Measurements from ENCODE around the gene SPATA2L. TPM values are rescaled to one million over a fixed set of nuclear protein-coding genes. Genes with fewer than 3 reads are reported as not detected.
A peak's percentile ranks its signal among the peaks of the same experiment; 100 is the strongest.
"Not testable (repeated sequence)": the region's sequence is repeated elsewhere in the genome, so short reads cannot be mapped to it uniquely, and the experiment has no call there.

The SPATA2L gene
- total RNA-seq, 1 donor from 2014 or later: 7.6 TPM

GRCh38 chr16:89667633-89668032 is 33.9 kb downstream of the SPATA2L start:
- Mint-ChIP-seq H3K4me3 (no peak overlapping the region), H3K4me1 (no peaks in the 10 kb centered on the region), H3K9me3 (peaks cover 33% of the 10 kb centered on the region), H3K27ac (no peak overlapping the region), H3K27me3 (ENCODE audit: insufficient read depth, low read depth) (peaks cover 2% of the 10 kb centered on the region), H3K36me3 (peaks cover 48% of the 10 kb centered on the region)
- Histone ChIP-seq H3K9me3 (ENCODE audit: low read depth) (peaks cover 6% of the 10 kb centered on the region), H3K4me1 (no peaks in the 10 kb centered on the region), H3K79me2 (ENCODE audit: low read depth) (no peaks in the 10 kb centered on the region), H3K4me2 (no peak overlapping the region), H2AFZ (replicated peaks) (no peak overlapping the region), H3K9ac (no peak overlapping the region), H3K36me3 (no peaks in the 10 kb centered on the region), H3K27me3 (no peaks in the 10 kb centered on the region), H3K4me3 (no peak overlapping the region), H3K27ac (no peak overlapping the region), H4K20me1 (ENCODE audit: low read depth) (no peaks in the 10 kb centered on the region), H3F3A (ENCODE audit: low read depth) (no peaks in the 10 kb centered on the region)
- TF ChIP-seq EZH2phosphoT487 (IDR thresholded peaks at IDR 0.05) (no peak), EZH2 (IDR thresholded peaks at IDR 0.05) (no peak), CTCF (IDR thresholded peaks at IDR 0.05) (no peak)
- no peak for DNase-seq (ENCODE audit: low spot score)

GRCh38 chr16:89667000-89667399 is 34.5 kb downstream of the SPATA2L start:
- not testable (repeated sequence) for H3K27ac Mint-ChIP-seq; H3K9ac ChIP-seq; H3K79me2 ChIP-seq (ENCODE audit: low read depth); H3K4me2 ChIP-seq; H3K27me3 Mint-ChIP-seq (ENCODE audit: insufficient read depth, low read depth); H2AFZ ChIP-seq (replicated peaks); H4K20me1 ChIP-seq (ENCODE audit: low read depth); H3K27me3 ChIP-seq; H3K4me1 Mint-ChIP-seq; H3K4me3 ChIP-seq; H3K9me3 ChIP-seq (ENCODE audit: low read depth); H3K27ac ChIP-seq; H3K4me3 Mint-ChIP-seq; H3K4me1 ChIP-seq; H3K36me3 ChIP-seq; H3F3A ChIP-seq (ENCODE audit: low read depth)
- peaks cover 32% of the 10 kb centered on the region for H3K9me3 Mint-ChIP-seq
- DNase-seq (ENCODE audit: low spot score): peak; percentile 36
- peaks cover 45% of the 10 kb centered on the region for H3K36me3 Mint-ChIP-seq

DNA sequence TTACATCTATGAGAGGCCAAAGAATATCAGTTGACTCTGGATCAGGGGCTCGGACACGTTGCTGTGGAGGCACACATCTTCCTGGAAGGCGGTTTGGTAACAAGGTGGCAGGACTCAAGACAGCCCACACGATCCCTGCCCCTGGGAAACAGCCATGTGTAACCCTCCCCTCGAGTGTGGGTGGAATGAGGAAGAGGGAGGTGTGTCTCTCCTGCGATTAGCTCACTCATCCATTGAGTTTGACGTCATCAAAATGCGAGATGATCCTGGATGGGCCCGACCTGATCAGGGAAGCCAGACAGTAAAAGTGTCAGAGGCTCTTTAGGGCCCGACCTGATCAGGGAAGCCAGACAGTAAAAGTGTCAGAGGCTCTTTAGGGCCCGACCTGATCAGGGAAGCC is 37.3 kb downstream of the SPATA2L start:
- H4K20me1 ChIP-seq (ENCODE audit: low read depth); H3K4me1 Mint-ChIP-seq; H3F3A ChIP-seq (ENCODE audit: low read depth); H3K9me3 ChIP-seq (ENCODE audit: low read depth); H3K36me3 ChIP-seq; H3K4me1 ChIP-seq; H3K27me3 Mint-ChIP-seq (ENCODE audit: insufficient read depth, low read depth); H2AFZ ChIP-seq (replicated peaks); DNase-seq (ENCODE audit: low spot score); H3K4me3 Mint-ChIP-seq; H3K4me2 ChIP-seq; H3K9ac ChIP-seq; H3K27ac Mint-ChIP-seq; H3K4me3 ChIP-seq; H3K27ac ChIP-seq; H3K27me3 ChIP-seq: not testable (repeated sequence)
- Mint-ChIP-seq H3K9me3 (peaks cover 30% of the 10 kb centered on the region), H3K36me3 (peaks cover 63% of the 10 kb centered on the region)
- H3K79me2 ChIP-seq (ENCODE audit: low read depth): peaks cover 14% of the 10 kb centered on the region

DNA sequence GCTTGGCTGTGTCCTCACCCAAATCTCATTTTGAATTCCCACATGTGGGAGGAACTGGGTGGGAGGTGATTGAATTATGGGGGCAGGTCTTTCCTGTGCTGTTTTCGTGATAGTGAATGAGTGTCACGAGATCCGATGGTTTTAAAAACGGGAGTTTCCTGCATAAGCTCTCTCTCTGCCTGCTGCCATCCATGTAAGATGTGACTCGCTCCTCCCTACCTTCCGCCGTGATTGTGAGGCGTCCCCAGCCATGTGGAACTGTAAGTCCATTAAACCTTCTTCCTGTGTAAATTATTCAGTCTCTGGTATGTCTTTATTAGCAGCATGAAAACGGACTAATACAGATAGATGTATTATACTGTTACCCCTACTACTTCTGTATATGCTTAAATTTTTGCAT is 40.3 kb downstream of the SPATA2L start:
- peaks cover 1% of the 10 kb centered on the region for H3K9me3 ChIP-seq (ENCODE audit: low read depth)
- H3K27ac ChIP-seq: no peak overlapping the region
- no peak overlapping the region for H3K27ac Mint-ChIP-seq
- H3K36me3 Mint-ChIP-seq: peaks cover 56% of the 10 kb centered on the region
- peaks cover 10% of the 10 kb centered on the region for H4K20me1 ChIP-seq (ENCODE audit: low read depth)
- H3K4me1 ChIP-seq: peaks cover 10% of the 10 kb centered on the region
- H3K4me3 Mint-ChIP-seq: no peak overlapping the region
- no peak overlapping the region for H2AFZ ChIP-seq (replicated peaks)
- TF ChIP-seq CTCF (IDR thresholded peaks at IDR 0.05) (no peak), EZH2phosphoT487 (IDR thresholded peaks at IDR 0.05) (no peak), EZH2 (IDR thresholded peaks at IDR 0.05) (no peak)
- H3K9ac ChIP-seq: no peak overlapping the region
- H3K9me3 Mint-ChIP-seq: peaks cover 21% of the 10 kb centered on the region
- no peak for DNase-seq (ENCODE audit: low spot score)
- H3K27me3 ChIP-seq: no peaks in the 10 kb centered on the region
- H3K27me3 Mint-ChIP-seq (ENCODE audit: insufficient read depth, low read depth): peaks cover 2% of the 10 kb centered on the region
- H3K36me3 ChIP-seq: peaks cover 5% of the 10 kb centered on the region
- H3F3A ChIP-seq (ENCODE audit: low read depth): no peaks in the 10 kb centered on the region
- no peak overlapping the region for H3K4me3 ChIP-seq
- peaks cover 39% of the 10 kb centered on the region for H3K79me2 ChIP-seq (ENCODE audit: low read depth)
- H3K4me1 Mint-ChIP-seq: peaks cover 13% of the 10 kb centered on the region
- H3K4me2 ChIP-seq: no peak overlapping the region
